GM18520 (cell line): ENCODE data around the gene PLCB1.
"Not testable (repeated sequence)": the region's sequence is repeated elsewhere in the genome, so short reads cannot be mapped to it uniquely, and the experiment has no call there.

Experiments used
- ATAC-seq: cut with Tn5 transposase; IDR thresholded peaks from one replicate; pipeline ENCODE4 v1.9.1; 2021; ENCODE audit not compliant: unreplicated experiment

Gene PLCB1

GRCh38 chr20:8798505-8798904 lies 666.4 kb downstream of the PLCB1 start:
- no peak for ATAC-seq

DNA sequence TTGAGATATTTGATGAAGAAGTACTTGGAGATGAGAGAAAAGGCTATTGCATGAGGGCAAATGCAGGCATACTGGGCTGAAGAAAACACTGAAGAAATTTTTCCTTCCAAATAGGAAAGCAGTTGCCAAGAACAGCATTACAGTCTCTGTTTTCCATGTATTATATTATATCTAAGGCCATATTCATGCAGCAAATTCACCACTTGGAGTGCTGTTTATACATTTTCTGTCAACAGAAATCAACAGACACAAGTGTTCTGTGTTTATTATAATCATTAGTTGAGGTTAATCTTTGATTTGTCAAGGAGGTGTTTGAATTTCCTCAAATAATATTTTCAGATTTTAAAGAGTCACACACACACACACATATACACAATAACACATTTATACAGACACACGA lies 668.0 kb downstream of the PLCB1 start:
- ATAC-seq, result no peak

DNA sequence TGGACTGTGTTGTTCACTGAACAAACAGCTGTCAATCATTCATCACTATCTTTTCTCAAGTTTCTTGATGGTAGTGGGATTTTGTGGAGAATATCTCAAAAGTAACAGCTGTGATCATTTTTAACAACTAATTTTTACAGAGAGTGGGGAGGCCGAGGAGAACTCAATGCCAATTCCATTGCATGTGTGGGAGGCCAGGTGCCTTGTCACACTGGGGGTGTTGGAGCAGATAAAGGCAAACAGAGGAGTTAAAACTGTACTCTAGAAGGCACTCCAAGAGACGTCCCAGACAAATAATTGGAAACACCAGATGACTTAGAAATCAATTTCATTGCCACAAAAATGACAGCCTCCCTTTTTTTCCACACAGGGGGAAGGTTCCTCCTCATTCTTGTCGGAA lies 669.6 kb downstream of the PLCB1 start:
- ATAC-seq, result no peak

DNA sequence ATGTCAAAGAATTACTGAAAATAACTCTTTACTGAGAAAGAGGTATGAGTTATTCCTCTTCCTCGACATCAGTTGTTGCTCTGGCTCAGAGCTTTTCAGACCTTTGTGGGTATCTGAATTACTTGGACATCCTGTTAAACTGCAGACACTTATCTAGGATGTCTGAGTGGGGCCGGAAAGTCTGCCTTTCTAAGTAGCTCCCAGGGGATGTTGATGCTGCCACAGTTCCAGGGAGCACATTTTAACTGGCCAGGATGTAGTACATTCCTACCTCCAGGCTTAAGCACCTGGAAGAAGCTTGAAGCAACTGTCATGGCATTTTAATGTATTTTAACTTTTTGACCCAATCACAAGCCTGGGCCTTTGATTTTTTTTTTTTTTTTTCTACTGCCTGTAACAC lies 671.0 kb downstream of the PLCB1 start:
- ATAC-seq, result no peak

DNA sequence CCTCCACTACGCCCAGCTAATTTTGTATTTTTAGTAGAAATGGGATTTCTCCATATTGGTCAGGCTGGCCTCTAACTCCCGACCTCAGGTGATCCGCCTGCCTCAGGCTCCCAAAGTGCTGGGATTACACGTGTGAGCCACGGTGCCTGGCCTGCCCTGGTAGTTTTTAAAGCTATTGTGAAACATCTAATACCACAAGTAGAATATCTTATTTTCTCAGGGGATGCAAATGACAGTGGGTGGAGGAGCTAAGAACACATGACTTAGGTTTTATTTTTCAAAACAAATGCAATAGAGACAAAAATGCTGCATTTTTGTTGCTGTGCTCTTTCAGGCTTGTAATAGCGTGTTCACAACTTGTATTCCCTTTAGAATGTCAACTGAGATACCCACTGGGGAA lies 671.9 kb downstream of the PLCB1 start:
- ATAC-seq, result no peak

DNA sequence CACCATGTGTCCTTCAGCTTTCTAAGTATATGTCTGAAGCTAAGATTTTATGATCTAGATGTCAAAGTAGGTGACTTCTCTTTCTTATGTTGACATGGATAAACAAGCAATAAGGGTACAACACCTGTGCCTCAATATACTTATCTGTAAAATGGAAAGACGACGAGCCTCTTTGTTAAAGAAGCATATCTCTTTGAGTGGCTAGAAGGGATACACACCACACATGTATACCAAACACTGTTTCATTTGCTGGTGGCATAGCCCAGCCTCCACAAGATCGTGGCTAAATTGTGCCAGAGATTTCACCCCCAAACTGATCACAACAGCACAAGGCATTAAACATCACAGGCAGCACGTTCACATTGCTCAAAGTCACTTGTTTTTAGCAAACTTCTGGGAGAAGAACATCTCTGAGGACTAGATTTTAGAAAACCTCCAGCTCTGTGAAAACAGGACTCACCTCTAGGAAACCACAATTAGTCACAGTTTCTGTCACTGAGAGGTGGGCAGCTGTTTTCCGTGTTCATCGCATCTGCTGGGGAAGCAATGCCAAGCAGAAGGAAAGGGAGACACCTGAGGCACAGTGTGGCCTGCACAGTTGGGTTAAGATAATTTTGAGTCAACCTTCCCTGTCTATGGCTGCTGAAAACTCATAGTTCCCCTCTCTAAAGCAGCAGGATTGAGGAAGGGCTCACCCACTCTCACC lies 673.8 kb downstream of the PLCB1 start:
- ATAC-seq, result no peak

- no peak for ATAC-seq
Observed at GRCh38 chr20:8807480-8808201, 675.6 kb downstream of the PLCB1 start.

DNA sequence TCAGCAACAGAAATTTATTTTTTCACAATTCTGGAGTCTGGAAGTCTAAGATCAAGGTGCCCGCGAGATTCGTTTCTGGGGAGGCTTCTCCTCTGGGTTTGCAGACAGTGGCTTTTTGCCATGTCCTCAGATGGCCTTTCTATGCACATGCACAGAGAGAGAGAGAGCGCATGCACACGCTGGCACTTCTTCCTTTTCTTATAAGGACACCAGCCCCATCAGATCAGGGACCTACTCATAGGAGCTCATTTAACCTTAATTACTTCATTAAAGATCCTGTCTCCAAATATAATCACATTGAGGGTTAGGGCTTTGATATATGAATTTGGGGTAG lies 676.1 kb downstream of the PLCB1 start:
- ATAC-seq, result no peak

GRCh38 chr20:8809107-8809953 lies 677.3 kb downstream of the PLCB1 start:
- ATAC-seq, result no peak

- ATAC-seq, result no peak
Observed at GRCh38 chr20:8811801-8812594, 679.9 kb downstream of the PLCB1 start.

- no peak for ATAC-seq
Observed at GRCh38 chr20:8812817-8813216, 680.8 kb downstream of the PLCB1 start.

DNA sequence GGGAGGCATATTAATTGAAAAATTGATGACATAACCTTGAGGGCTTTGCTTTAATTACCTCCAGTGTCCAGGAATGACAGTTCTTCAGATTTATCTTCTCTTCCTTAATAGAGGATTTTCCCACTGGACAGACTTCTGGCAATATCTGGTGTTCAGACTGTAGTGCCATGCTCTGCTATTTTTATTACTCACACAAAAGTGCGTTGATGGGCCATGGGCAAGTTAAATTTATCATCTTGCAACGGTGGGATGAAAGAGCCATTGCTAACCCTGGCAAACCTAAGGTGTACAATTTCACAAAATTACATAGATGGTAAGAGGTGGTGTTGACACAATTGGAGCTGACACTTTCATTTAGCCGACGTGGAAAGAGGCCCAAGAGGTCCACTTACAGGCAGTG lies 683.1 kb downstream of the PLCB1 start:
- no peak for ATAC-seq

DNA sequence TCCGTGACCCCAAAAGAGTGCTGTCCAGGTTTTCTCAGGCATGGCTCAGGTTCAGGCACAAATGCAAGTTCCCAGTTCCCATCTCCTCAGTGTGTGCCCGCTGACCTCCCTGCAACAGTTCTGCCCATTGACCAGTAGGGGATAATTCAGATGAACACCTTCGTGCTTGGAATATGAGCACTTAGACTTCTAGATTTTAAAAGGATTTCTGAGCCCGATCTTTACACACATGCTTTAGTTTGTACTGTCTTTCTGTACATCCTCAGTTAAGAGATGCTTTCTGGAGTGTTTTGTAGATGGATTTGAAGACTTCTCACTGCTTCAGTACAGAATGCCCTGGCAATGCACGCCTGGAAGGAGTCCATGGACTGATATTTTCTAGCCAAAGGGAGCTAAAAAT lies 697.2 kb downstream of the PLCB1 start:
- ATAC-seq, result no peak

DNA sequence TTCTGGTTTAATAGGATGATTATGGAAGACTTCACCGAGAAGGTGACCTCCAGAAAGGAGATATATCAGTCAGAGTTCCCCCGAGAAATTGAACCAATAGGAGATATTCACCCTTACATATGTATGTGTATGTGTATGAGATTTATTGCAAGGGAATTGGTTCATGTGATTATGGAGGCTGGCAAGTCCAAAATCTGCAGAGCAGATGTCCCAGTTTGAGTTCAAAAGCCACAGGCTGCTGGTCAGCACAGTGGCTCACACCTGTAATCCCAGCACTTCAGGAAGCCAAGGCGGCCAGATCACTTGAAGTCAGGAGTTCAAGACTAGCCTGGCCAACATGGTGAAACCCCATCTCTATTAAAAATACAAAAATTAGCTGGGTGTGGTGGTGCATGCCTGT lies 702.2 kb downstream of the PLCB1 start:
- ATAC-seq, result not testable (repeated sequence)

- ATAC-seq, result no peak
Observed at GRCh38 chr20:8834851-8835250, 702.8 kb downstream of the PLCB1 start.

GRCh38 chr20:8837396-8837795 lies 705.3 kb downstream of the PLCB1 start:
- no peak for ATAC-seq

GRCh38 chr20:8842525-8842924 lies 710.5 kb downstream of the PLCB1 start:
- no peak for ATAC-seq

- ATAC-seq, result no peak
Observed at GRCh38 chr20:8844179-8844578, 712.1 kb downstream of the PLCB1 start.

DNA sequence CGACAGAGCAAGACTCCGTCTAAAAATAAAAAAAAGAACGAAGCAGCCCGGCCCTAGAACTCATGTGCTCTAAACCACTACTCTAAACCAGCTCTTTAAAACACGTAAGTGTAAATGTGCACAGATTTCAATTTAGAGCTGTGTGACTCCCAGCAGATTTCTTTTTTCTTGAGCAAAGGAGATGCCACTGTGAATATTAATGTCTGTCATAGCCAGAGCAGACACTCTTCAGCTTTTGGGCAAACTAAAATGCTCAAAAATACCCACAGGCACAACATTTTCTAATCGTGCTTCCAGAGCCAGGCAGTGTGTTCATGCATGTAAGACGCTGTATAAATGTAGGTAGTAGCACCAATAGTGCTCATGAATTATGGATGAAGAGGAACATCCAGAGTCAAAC lies 717.9 kb downstream of the PLCB1 start:
- ATAC-seq, result no peak

DNA sequence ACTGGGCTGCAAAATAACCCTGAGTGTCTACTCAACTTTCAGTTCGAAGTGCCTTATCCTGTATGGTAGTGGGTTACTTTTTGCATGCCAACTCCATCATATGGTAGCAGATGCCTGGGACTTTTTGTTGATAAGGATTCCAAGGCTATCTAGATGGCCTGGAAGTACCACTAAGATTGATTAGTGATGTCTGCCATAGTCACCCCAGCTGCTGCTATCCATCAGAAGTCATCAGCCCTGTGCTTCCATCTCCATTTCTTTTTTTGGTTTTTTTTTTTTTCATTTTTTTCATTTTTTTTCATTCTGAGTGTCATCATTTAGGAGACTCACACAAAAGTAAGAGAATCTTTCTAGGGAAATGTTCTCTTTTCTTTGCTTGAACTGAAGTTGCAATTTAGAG lies 719.4 kb downstream of the PLCB1 start:
- ATAC-seq, result no peak

- not testable (repeated sequence) for ATAC-seq
Observed at GRCh38 chr20:8851919-8852318, 719.9 kb downstream of the PLCB1 start.
